H1 (cell line): ENCODE data around the gene VARS2. TPM values are rescaled to one million over a fixed set of nuclear protein-coding genes. Genes with fewer than 3 reads are reported as not detected.

Experiments
- ASH2L ChIP-seq: fragments of 200-600, 300-600 bp; sonication (generic); IDR thresholded peaks from one replicate; pipeline ENCODE4 v1.7.1; 2017; ENCODE audit warnings: low read length
- CBX5 ChIP-seq: fragments of 300-800, 300-1000 bp; sonication (generic); IDR thresholded peaks from 2 replicates; pipeline ENCODE4 v1.7.1; 2016; ENCODE audit warnings: antibody characterized with exemption, low read length, low read depth
- EZH2 ChIP-seq: fragments of 200-600 bp; sonication (generic); IDR thresholded peaks from 2 replicates; pipeline ENCODE4 v1.7.1; 2012; ENCODE audit warnings: low read depth, mild to moderate bottlenecking, moderate library complexity, low read length, inconsistent platforms; ENCODE audit not compliant: severe bottlenecking
- HDAC2 ChIP-seq, 2 experiments: fragments of 300-600 bp in 1 of 2; sonication (generic) in 1 of 2; IDR thresholded peaks; 2 replicates each; pipeline ENCODE4 v1.6.1; 2011 to 2012; ENCODE audit warnings: low read depth in 2 of 2, low read length in 2 of 2, mild to moderate bottlenecking in 2 of 2, moderate library complexity in 2 of 2, borderline replicate concordance in 1 of 2, inconsistent platforms in 1 of 2
- NANOG ChIP-seq: IDR thresholded peaks from 2 replicates; pipeline ENCODE4 v1.6.1; 2011; ENCODE audit warnings: low read length, low read depth, mild to moderate bottlenecking, inconsistent platforms; ENCODE audit not compliant: insufficient read depth, poor library complexity, severe bottlenecking
- SIN3A ChIP-seq, 2 experiments: IDR thresholded peaks in 1 of 2; conservative IDR thresholded peaks in 1 of 2; 2 replicates each; pipeline ENCODE4 v1.6.1; 2011 to 2012; ENCODE audit warnings: low read length in 2 of 2, improper control_type of control experiment in 1 of 2, low read depth in 1 of 2, mild to moderate bottlenecking in 1 of 2
- polyA plus RNA-seq, 7 experiments: library from polyadenylated mRNA; depleted of rRNA in 3 of 7; stranded (reverse) in 5 of 7; unstranded in 2 of 7; fragments of >200 nt in 5 of 7; fragments of 200-250 nt in 2 of 7; gene quantifications; 1 replicate in 5 of 7; 2 replicates in 1 of 7; 4 replicates in 1 of 7; pipeline versions ENCODE4 v1.2.1 to v1.2.3, GENCODE V29; 2011 to 2013; ENCODE audit warnings: missing spikeins in 2 of 7, mixed read lengths in 2 of 7
- total RNA-seq: library from RNA; stranded (reverse); fragmentation: NEBNext Ultra II Directional; extraction: Animal tissue kit (Norgen Biotek cat#: 25700); gene quantifications from 2 replicates; pipeline ENCODE4 v1.2.1, GENCODE V29; 2021
- TF ChIP-seq, protein P1 (sequence below): IDR thresholded peaks from 2 replicates; pipeline ENCODE4 v1.6.1; 2012; ENCODE audit warnings: low read length, inconsistent platforms

Gene VARS2
- total and polyA plus RNA-seq, 2 of the 8 experiments (the other 6 are each of a cell fraction or from before 2014, with no cell fraction given), result 26.8 to 47.7 TPM

DNA sequence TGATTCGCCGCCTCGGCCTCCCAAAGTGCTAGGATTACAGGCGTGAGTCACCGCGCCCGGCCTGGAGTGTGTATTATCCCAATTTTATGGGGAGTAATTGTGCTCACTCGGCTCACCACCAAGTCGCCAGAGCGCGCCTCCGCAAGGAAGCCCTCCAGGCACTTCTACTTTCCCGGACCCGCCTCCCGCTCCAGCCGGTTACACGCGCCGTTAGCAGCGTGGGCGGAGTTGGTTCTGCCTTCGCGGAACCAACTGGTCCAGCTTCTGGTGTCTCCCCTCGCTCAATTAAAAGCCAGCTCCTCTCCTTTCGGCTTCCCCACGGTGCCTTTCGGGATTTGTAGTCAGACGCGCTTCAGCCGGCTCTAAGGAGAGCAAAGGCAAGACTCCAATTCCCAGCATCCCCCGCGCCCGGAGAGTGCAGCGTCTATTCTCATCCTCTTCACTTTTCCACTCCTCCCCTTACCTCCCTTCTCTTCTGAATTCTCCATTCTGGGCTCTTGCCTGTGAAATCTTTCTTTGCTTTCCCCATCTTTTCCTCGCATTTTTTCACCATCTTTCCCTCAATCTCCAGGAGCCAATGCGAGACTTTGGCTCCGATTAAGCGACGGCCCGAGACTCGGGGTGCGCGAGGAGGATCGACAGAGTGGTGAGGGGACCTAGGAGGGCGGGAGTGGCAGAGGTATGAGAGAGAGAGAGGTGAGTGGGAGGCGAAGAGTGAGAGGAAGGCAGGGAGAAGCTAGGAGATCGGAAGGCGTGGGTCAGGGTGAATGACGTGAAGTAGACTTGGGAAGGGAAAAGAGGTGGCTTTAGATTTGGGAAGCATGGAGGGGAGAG is 6.1 kb upstream of the VARS2 start, which contains the start of gene GTF2H4 (continued):
- TF ChIP-seq, protein P1, sequence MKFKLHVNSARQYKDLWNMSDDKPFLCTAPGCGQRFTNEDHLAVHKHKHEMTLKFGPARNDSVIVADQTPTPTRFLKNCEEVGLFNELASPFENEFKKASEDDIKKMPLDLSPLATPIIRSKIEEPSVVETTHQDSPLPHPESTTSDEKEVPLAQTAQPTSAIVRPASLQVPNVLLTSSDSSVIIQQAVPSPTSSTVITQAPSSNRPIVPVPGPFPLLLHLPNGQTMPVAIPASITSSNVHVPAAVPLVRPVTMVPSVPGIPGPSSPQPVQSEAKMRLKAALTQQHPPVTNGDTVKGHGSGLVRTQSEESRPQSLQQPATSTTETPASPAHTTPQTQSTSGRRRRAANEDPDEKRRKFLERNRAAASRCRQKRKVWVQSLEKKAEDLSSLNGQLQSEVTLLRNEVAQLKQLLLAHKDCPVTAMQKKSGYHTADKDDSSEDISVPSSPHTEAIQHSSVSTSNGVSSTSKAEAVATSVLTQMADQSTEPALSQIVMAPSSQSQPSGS, result no peak
- TF ChIP-seq ASH2L (no peak), EZH2 (no peak), HDAC2 (IDR thresholded peaks at IDR 0.05; ENCODE audit: borderline replicate concordance in 1 of 2, low read depth in 2 of 2, low read length in 2 of 2) (peak in 1 of 2 experiments; percentile 73; a peak in 1 of 4 replicates), CBX5 (no peak), SIN3A (conservative IDR thresholded peaks at IDR 0.05 in 1 of 2, IDR thresholded peaks at IDR 0.05 in 1 of 2; ENCODE audit: low read depth in 1 of 2, low read length in 2 of 2) (peak in 1 of 2 experiments; percentile 84; a peak in 1 of 4 replicates), NANOG (peak; percentile 3)
